IMR-90 (cell line): ENCODE data around the gene KRTAP10-1. TPM values are rescaled to one million over a fixed set of nuclear protein-coding genes. Genes with fewer than 3 reads are reported as not detected.

Experiments used
- ATAC-seq: fragments of 200-7000 bp; cut with Tn5 transposase; 2 replicates; pipeline ENCODE4 v1.9.1; 2020; ENCODE audit warnings: low read depth, mild to moderate bottlenecking, moderate library complexity
- BruUV-seq: library from RNA; stranded (reverse); fragments of 400-500 nt; replicated peaks from 2 replicates; lab custom pipeline; 2021; lab: Mats Ljungman, UMichigan
- CTCF ChIA-PET: fragments of 300-600 bp; formaldehyde crosslinking; extraction: SDS; loops from one replicate; lab custom pipeline; 2021; ENCODE audit warnings: antibody characterized with exemption; lab: Yijun Ruan, JAX
- POLR2A ChIA-PET: fragments of 300-600 bp; sonication (Branson Sonifier 250); formaldehyde crosslinking; loops from one replicate; lab custom pipeline; 2022; ENCODE audit warnings: antibody characterized with exemption; ENCODE audit not compliant: unreplicated experiment; lab: Charles Lee
- DNase-seq: peaks from one replicate; pipeline ENCODE4 v3.0.0; 2013
- H2AFZ ChIP-seq: replicated peaks from 2 replicates; pipeline ENCODE3; 2013; ENCODE audit warnings: low read length, mild to moderate bottlenecking; ENCODE audit not compliant: poor library complexity
- H2AK5ac ChIP-seq: 2 replicates; pipeline ENCODE4 v1.6.1; 2013; ENCODE audit warnings: low read depth, low read length, inconsistent platforms
- H2AK9ac ChIP-seq: replicated peaks from 2 replicates; pipeline ENCODE3; 2013; ENCODE audit warnings: mild to moderate bottlenecking, low read depth, low read length, moderate library complexity; ENCODE audit not compliant: poor library complexity
- H2BK120ac ChIP-seq: 2 replicates; pipeline ENCODE4 v1.6.1; 2013; ENCODE audit warnings: low read depth, low read length, inconsistent platforms
- H2BK15ac ChIP-seq: 3 replicates; pipeline ENCODE4 v1.6.1; 2013; ENCODE audit warnings: low read depth, low read length, inconsistent platforms
- H2BK20ac ChIP-seq: 2 replicates; pipeline ENCODE4 v1.6.1; 2013; ENCODE audit warnings: low read depth, mild to moderate bottlenecking, inconsistent platforms, low read length, moderate library complexity
- H2BK5ac ChIP-seq: 2 replicates; pipeline ENCODE4 v1.6.1; 2013; ENCODE audit warnings: mild to moderate bottlenecking, low read depth, low read length, inconsistent platforms; ENCODE audit not compliant: poor library complexity, severe bottlenecking
- H3K14ac ChIP-seq: replicated peaks from 2 replicates; pipeline ENCODE4 v1.6.1; 2013; ENCODE audit warnings: low read depth, low read length, inconsistent platforms
- H3K18ac ChIP-seq: 2 replicates; pipeline ENCODE4 v1.6.1; 2013; ENCODE audit warnings: low read depth, low read length, control low read depth
- H3K23ac ChIP-seq: 2 replicates; pipeline ENCODE4 v1.6.1; 2013; ENCODE audit warnings: low read depth, low read length, inconsistent platforms
- H3K27ac ChIP-seq: 2 replicates; pipeline ENCODE4 v1.5.1; 2013; ENCODE audit warnings: mild to moderate bottlenecking, control low read depth, low read length; ENCODE audit not compliant: insufficient read depth
- H3K27me3 ChIP-seq: 2 replicates; pipeline ENCODE4 v1.6.1; 2013; ENCODE audit warnings: low read length; ENCODE audit not compliant: control insufficient read depth, insufficient read depth
- H3K36me3 ChIP-seq: 2 replicates; pipeline ENCODE4 v1.6.1; 2013; ENCODE audit warnings: low read length, mixed read lengths; ENCODE audit not compliant: control insufficient read depth, insufficient read depth
- H3K4ac ChIP-seq: 2 replicates; pipeline ENCODE4 v1.6.1; 2013; ENCODE audit warnings: low read depth, low read length, inconsistent platforms
- H3K4me1 ChIP-seq: 2 replicates; pipeline ENCODE4 v1.6.1; 2013; ENCODE audit warnings: low read length, mixed read lengths; ENCODE audit not compliant: control insufficient read depth, insufficient read depth
- H3K4me2 ChIP-seq: 2 replicates; pipeline ENCODE4 v1.6.1; 2013; ENCODE audit warnings: low read depth, mild to moderate bottlenecking, control low read depth, low read length, moderate library complexity
- H3K4me3 ChIP-seq: 2 replicates; pipeline ENCODE4 v1.5.1; 2013; ENCODE audit warnings: low read depth, mild to moderate bottlenecking, control low read depth, low read length, moderate library complexity; ENCODE audit not compliant: insufficient read depth
- H3K56ac ChIP-seq: 2 replicates; pipeline ENCODE4 v1.6.1; 2013; ENCODE audit warnings: low read length, inconsistent platforms; ENCODE audit not compliant: insufficient read depth; ENCODE audit errors: extremely low read depth
- H3K79me1 ChIP-seq, 2 experiments: 2 replicates each; pipeline ENCODE4 v1.6.1; 2013; ENCODE audit warnings: low read length in 2 of 2, inconsistent platforms in 1 of 2, low read depth in 1 of 2
- H3K9ac ChIP-seq: 2 replicates; pipeline ENCODE4 v1.6.1; 2013; ENCODE audit warnings: low read depth, low read length, control low read depth
- H3K9me1 ChIP-seq: 2 replicates; pipeline ENCODE4 v1.6.1; 2013; ENCODE audit warnings: low read length, inconsistent platforms; ENCODE audit not compliant: insufficient read depth
- H3K9me3 ChIP-seq: 2 replicates; pipeline ENCODE4 v1.6.1; 2013; ENCODE audit warnings: low read length; ENCODE audit not compliant: control insufficient read depth, insufficient read depth
- H4K20me1 ChIP-seq: 2 replicates; pipeline ENCODE4 v1.6.1; 2013; ENCODE audit warnings: low read length, inconsistent platforms; ENCODE audit not compliant: insufficient read depth
- H4K5ac ChIP-seq: 2 replicates; pipeline ENCODE4 v1.6.1; 2013; ENCODE audit warnings: mild to moderate bottlenecking, low read depth, low read length, control low read depth
- H4K8ac ChIP-seq, 2 experiments: 2 replicates each; pipeline ENCODE4 v1.6.1; 2013; ENCODE audit warnings: low read depth in 2 of 2, low read length in 2 of 2, control low read depth in 1 of 2, inconsistent platforms in 1 of 2
- H4K91ac ChIP-seq: 2 replicates; pipeline ENCODE4 v1.6.1; 2013; ENCODE audit warnings: low read depth, low read length, inconsistent platforms; ENCODE audit not compliant: insufficient read depth
- CEBPB ChIP-seq: IDR thresholded peaks from 2 replicates; pipeline ENCODE4 v1.6.1; 2012; ENCODE audit warnings: low read depth, low read length, improper control_type of control experiment
- FOS ChIP-seq: fragments of 150-350 bp; IDR thresholded peaks from 2 replicates; pipeline ENCODE4 v1.6.1; 2016; ENCODE audit warnings: low read depth, low read length
- MAZ ChIP-seq: IDR thresholded peaks from 2 replicates; pipeline ENCODE4 v1.6.1; 2012; ENCODE audit warnings: low read depth, mild to moderate bottlenecking, low read length, improper control_type of control experiment, moderate library complexity, borderline replicate concordance
- NFE2L2 ChIP-seq: fragments of 150-350 bp; IDR thresholded peaks from 2 replicates; pipeline ENCODE4 v1.6.1; 2016; ENCODE audit warnings: low read depth, mild to moderate bottlenecking, low read length
- RAD21 ChIP-seq: IDR thresholded peaks from 2 replicates; pipeline ENCODE4 v1.6.1; 2012; ENCODE audit warnings: low read length, improper control_type of control experiment
- RCOR1 ChIP-seq: IDR thresholded peaks from 2 replicates; pipeline ENCODE4 v1.6.1; 2012; ENCODE audit warnings: mild to moderate bottlenecking, low read length, improper control_type of control experiment; ENCODE audit not compliant: insufficient replicate concordance
- WGBS, 2 experiments: methylation state at CpG; one replicate each; pipeline versions ENCODE4 v1.1.5 to v1.1.7; 2013; ENCODE audit warnings: missing lambda C conversion rate in 2 of 2; ENCODE audit not compliant: insufficient read length in 1 of 2; ENCODE audit errors: extremely low coverage in 2 of 2; 5-methylcytosine and 5-hydroxymethylcytosine counted together
- dilution Hi-C: fragments of 300-500 bp; cut with HindIII; formaldehyde crosslinking; loops from one replicate; pipeline ENCODE4 v1.14.3; 2018; ENCODE audit warnings: low sequenced_read_pairs; ENCODE audit not compliant: unreplicated experiment
- in situ Hi-C: fragments of 300-500 bp; cut with MboI; formaldehyde crosslinking; loops from 3 replicates; pipeline ENCODE4 v1.14.3; 2019; ENCODE audit warnings: low sequenced_read_pairs, inconsistent platforms, mixed read lengths
- intact Hi-C: fragments of 100-400 bp; cut with micrococcal nuclease; formaldehyde crosslinking; loops from 2 replicates; pipeline ENCODE4 v1.10.0; 2022
- polyA plus RNA-seq, 3 experiments: library from polyadenylated mRNA; depleted of rRNA; stranded (reverse); fragments of >200 nt; gene quantifications; 2 replicates each; pipeline ENCODE4 v1.2.3, GENCODE V29; 2012; ENCODE audit warnings: low replicate concordance in 1 of 3
- total RNA-seq: library from RNA; depleted of rRNA; stranded (reverse); fragments of >200 nt; gene quantifications from 2 replicates; pipeline ENCODE4 v1.2.3, GENCODE V29; 2012
- TF ChIP-seq, protein P1 (sequence below): fragments of 150-350 bp; IDR thresholded peaks from 2 replicates; pipeline ENCODE4 v1.6.1; 2016; ENCODE audit warnings: low read depth, mild to moderate bottlenecking, low read length, moderate library complexity, borderline replicate concordance

Gene KRTAP10-1
- total and polyA plus RNA-seq, 2 of the 4 experiments (the other 2 are of a cell fraction), result not detected

GRCh38 chr21:44514746-44515358 lies 25.1 kb downstream of the KRTAP10-1 start:
- H2BK120ac ChIP-seq, result no peak overlapping the region
- H3K18ac ChIP-seq, result no peak overlapping the region
- ChIA-PET POLR2A (no interaction called here), CTCF (interaction anchor here (0.6 kb wide), 1 partner anchor 210 kb away, joined by 4 read pairs; no protein-coding TSS in a partner anchor)
- H2AFZ ChIP-seq, result no peak overlapping the region
- H2AK5ac ChIP-seq, result no peak overlapping the region
- no peak overlapping the region for H2AK9ac ChIP-seq
- H2BK5ac ChIP-seq, result no peak overlapping the region
- H4K8ac ChIP-seq, result no peak overlapping the region
- no peak overlapping the region for H2BK15ac ChIP-seq
- no peaks in the 10 kb centered on the region; the same call in 1 of the 2 replicates for H3K27me3 ChIP-seq
- H3K9me1 ChIP-seq, result no peaks in the 10 kb centered on the region
- no peak overlapping the region for H4K91ac ChIP-seq
- no peak overlapping the region for H3K27ac ChIP-seq
- H3K23ac ChIP-seq, result no peak overlapping the region
- no peaks in the 10 kb centered on the region for H3K4me1 ChIP-seq
- H3K56ac ChIP-seq, result no peak overlapping the region
- no peak overlapping the region for H4K5ac ChIP-seq
- TF ChIP-seq MAZ (no peak), RAD21 (no peak), FOS (no peak), CEBPB (no peak), RCOR1 (no peak), NFE2L2 (no peak)
- TF ChIP-seq, protein P1, sequence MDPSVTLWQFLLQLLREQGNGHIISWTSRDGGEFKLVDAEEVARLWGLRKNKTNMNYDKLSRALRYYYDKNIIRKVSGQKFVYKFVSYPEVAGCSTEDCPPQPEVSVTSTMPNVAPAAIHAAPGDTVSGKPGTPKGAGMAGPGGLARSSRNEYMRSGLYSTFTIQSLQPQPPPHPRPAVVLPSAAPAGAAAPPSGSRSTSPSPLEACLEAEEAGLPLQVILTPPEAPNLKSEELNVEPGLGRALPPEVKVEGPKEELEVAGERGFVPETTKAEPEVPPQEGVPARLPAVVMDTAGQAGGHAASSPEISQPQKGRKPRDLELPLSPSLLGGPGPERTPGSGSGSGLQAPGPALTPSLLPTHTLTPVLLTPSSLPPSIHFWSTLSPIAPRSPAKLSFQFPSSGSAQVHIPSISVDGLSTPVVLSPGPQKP, result no peak
- no peaks in the 10 kb centered on the region for H3K79me1 ChIP-seq
- in situ Hi-C loops (loop anchor here (25.0 kb wide), 1 partner anchor 422 kb away; the partner anchor contains the start of gene SLX9), intact Hi-C loops (no loop called here), dilution Hi-C loops (no loop called here)
- no peak overlapping the region for H3K4me3 ChIP-seq
- ATAC-seq, result no peak
- H4K20me1 ChIP-seq, result no peaks in the 10 kb centered on the region
- H3K4ac ChIP-seq, result no peak overlapping the region
- no peak overlapping the region for H2BK20ac ChIP-seq
- no peak for DNase-seq
- peaks cover 2% of the 10 kb centered on the region; the same call in 1 of the 2 replicates for H3K9me3 ChIP-seq
- no peak overlapping the region for H3K4me2 ChIP-seq
- BruUV-seq, result no TSS peak
- 43% methylated on average over 3 of the region's 11 CpGs; no CpG with 5 or more reads in 1 of the 2 experiments for WGBS, 2 experiments
- no peak overlapping the region for H3K14ac ChIP-seq
- H3K9ac ChIP-seq, result no peak overlapping the region
- H3K36me3 ChIP-seq, result no peaks in the 10 kb centered on the region
